ENCODE measurements around the gene ERAP2.

ERAP2 gene

GRCh38 chr5:96903300-96903699, 27.0 kb downstream of the ERAP2 start:
- DNase-seq = no peak
- TF ChIP-seq CTCF (IDR thresholded peaks at IDR 0.05; ENCODE audit: low read depth, low read length) = no peak
- no peaks in the 10 kb centered on the region for H3K27me3 ChIP-seq
- H3K36me3 ChIP-seq = no peaks in the 10 kb centered on the region
- no peak overlapping the region for H3K4me3 ChIP-seq (ENCODE audit: low read depth, low read length)
- H3K9me3 ChIP-seq = no peaks in the 10 kb centered on the region
- H3K4me1 ChIP-seq = no peaks in the 10 kb centered on the region

- H3K4me3 ChIP-seq (ENCODE audit: low read depth, low read length) = no peak overlapping the region
- no peaks in the 10 kb centered on the region for H3K36me3 ChIP-seq
- no peaks in the 10 kb centered on the region for H3K9me3 ChIP-seq
- no peaks in the 10 kb centered on the region for H3K27me3 ChIP-seq
- DNase-seq = no peak
- H3K4me1 ChIP-seq = no peaks in the 10 kb centered on the region
- no peak for TF ChIP-seq CTCF (IDR thresholded peaks at IDR 0.05; ENCODE audit: low read depth, low read length)
Observed at GRCh38 chr5:96904054-96904931, 28.0 kb downstream of the ERAP2 start.

- no peak for DNase-seq
- no peak for TF ChIP-seq CTCF (IDR thresholded peaks at IDR 0.05; ENCODE audit: low read depth, low read length)
- Histone ChIP-seq H3K4me1 (no peaks in the 10 kb centered on the region), H3K4me3 (ENCODE audit: low read depth, low read length) (no peak overlapping the region), H3K36me3 (no peaks in the 10 kb centered on the region), H3K27me3 (no peaks in the 10 kb centered on the region), H3K9me3 (no peaks in the 10 kb centered on the region)
Observed at GRCh38 chr5:96905864-96906263, 29.6 kb downstream of the ERAP2 start.

- DNase-seq = no peak
- Histone ChIP-seq H3K9me3 (no peaks in the 10 kb centered on the region), H3K4me1 (no peaks in the 10 kb centered on the region), H3K27me3 (no peaks in the 10 kb centered on the region), H3K4me3 (ENCODE audit: low read depth, low read length) (no peak overlapping the region), H3K36me3 (no peaks in the 10 kb centered on the region)
- no peak for TF ChIP-seq CTCF (IDR thresholded peaks at IDR 0.05; ENCODE audit: low read depth, low read length)
Observed at GRCh38 chr5:96909003-96909402, 32.7 kb downstream of the ERAP2 start.

- Histone ChIP-seq H3K4me3 (ENCODE audit: low read depth, low read length) (no peak overlapping the region), H3K36me3 (no peaks in the 10 kb centered on the region), H3K9me3 (no peaks in the 10 kb centered on the region), H3K27me3 (no peaks in the 10 kb centered on the region), H3K4me1 (no peaks in the 10 kb centered on the region)
- TF ChIP-seq CTCF (IDR thresholded peaks at IDR 0.05; ENCODE audit: low read depth, low read length) = no peak
- DNase-seq = no peak
Observed at GRCh38 chr5:96909435-96909834, 33.1 kb downstream of the ERAP2 start.

- H3K36me3 ChIP-seq = no peaks in the 10 kb centered on the region
- DNase-seq = no peak
- no peaks in the 10 kb centered on the region for H3K27me3 ChIP-seq
- no peak overlapping the region for H3K4me3 ChIP-seq (ENCODE audit: low read depth, low read length)
- no peaks in the 10 kb centered on the region for H3K9me3 ChIP-seq
- H3K4me1 ChIP-seq = no peaks in the 10 kb centered on the region
- TF ChIP-seq CTCF (IDR thresholded peaks at IDR 0.05; ENCODE audit: low read depth, low read length) = no peak
Observed at GRCh38 chr5:96911139-96911538, 34.8 kb downstream of the ERAP2 start.
